Transverse colon (tissue), 4 donors: Measurements from ENCODE around the gene CYSTM1. TPM values are rescaled to one million over a fixed set of nuclear protein-coding genes. Genes with fewer than 3 reads are reported as not detected.

Source experiments
- DNase-seq: peaks from one replicate; pipeline ENCODE4 v3.0.0-alpha.2; 2019
- H3K27ac ChIP-seq, 4 donors: fragments of 200-600 bp; sonication (generic); 2 replicates each; pipeline ENCODE4 v1.5.1; 2016 to 2018; ENCODE audit warnings: inconsistent platforms in 4 of 4
- H3K27me3 ChIP-seq: fragments of 200-600 bp; sonication (generic); 2 replicates; pipeline ENCODE4 v1.5.1; 2017; ENCODE audit warnings: inconsistent platforms
- H3K36me3 ChIP-seq, 4 donors: fragments of 200-600 bp; sonication (generic); 2 replicates each; pipeline ENCODE4 v1.5.1; 2017 to 2019; ENCODE audit warnings: inconsistent platforms in 4 of 4
- H3K4me1 ChIP-seq, 4 donors: fragments of 200-600 bp; sonication (generic); 2 replicates each; pipeline ENCODE4 v1.5.1; 2017 to 2020; ENCODE audit warnings: inconsistent platforms in 4 of 4
- H3K4me3 ChIP-seq, 4 donors: fragments of 200-600 bp; sonication (generic); 1 replicate in 1 of 4; 2 replicates in 3 of 4; pipeline versions ENCODE4 v1.5.1 to v1.6.1; 2017 to 2019; ENCODE audit warnings: inconsistent platforms in 4 of 4
- H3K9me3 ChIP-seq, 2 donors: fragments of 200-600 bp; sonication (generic); 2 replicates each; pipeline ENCODE4 v1.5.1; 2017 to 2019; ENCODE audit warnings: inconsistent platforms in 2 of 2
- CTCF ChIP-seq, 5 experiments: fragments of 200-600 bp in 3 of 5; fragments of 450-650 bp in 2 of 5; sonication (generic) in 3 of 5; IDR thresholded peaks; 1 replicate in 2 of 5; 2 replicates in 3 of 5; pipeline ENCODE4 v1.5.1; 2016 to 2017; ENCODE audit warnings: antibody characterized with exemption in 5 of 5, inconsistent platforms in 3 of 5, mild to moderate bottlenecking in 2 of 5, moderate library complexity in 1 of 5
- EP300 ChIP-seq: sonication (generic); formaldehyde crosslinking; IDR thresholded peaks from one replicate; pipeline ENCODE4 v1.6.1; 2017; ENCODE audit warnings: antibody characterized with exemption, low read depth
- POLR2A ChIP-seq: fragments of 450-650 bp; IDR thresholded peaks from one replicate; pipeline ENCODE4 v1.6.1; 2016; ENCODE audit warnings: antibody characterized with exemption, mild to moderate bottlenecking, moderate library complexity
- POLR2AphosphoS5 ChIP-seq, 3 donors: sonication (generic); formaldehyde crosslinking; IDR thresholded peaks; one replicate each; pipeline ENCODE4 v1.6.1; 2016; ENCODE audit warnings: antibody characterized with exemption in 3 of 3
- WGBS, 2 donors: methylation state at CpG; one replicate each; pipeline ENCODE4 v1.1.5; 2018; ENCODE audit warnings: low coverage in 1 of 2; 5-methylcytosine and 5-hydroxymethylcytosine counted together
- in situ Hi-C, 4 donors: fragments of 200-750 bp; cut with MboI; loops; one replicate each; pipeline versions ENCODE4 v1.15.0 to v1.15.1; 2017; ENCODE audit warnings: low sequenced_read_pairs in 3 of 4, low pct_ligation_motif_present in 1 of 4, low pct_unique_long_range_greater_than_20kb in 1 of 4
- intact Hi-C: fragments of 100-400 bp; cut with DNase I; formaldehyde crosslinking; loops from one replicate; pipeline ENCODE4 v1.15.1; 2023; ENCODE audit warnings: low total_unique reads
- total RNA-seq, 4 donors: library from RNA; depleted of rRNA; stranded (reverse); fragments of >200 nt; gene quantifications; one replicate each; pipeline ENCODE4 v1.1.0, GENCODE V29; 2016

Gene CYSTM1
- total RNA-seq, 4 donors from 2014 or later: 32.8 to 264 (median 107) TPM

- Histone ChIP-seq H3K27ac (no peak overlapping the region), H3K4me3 (no peak overlapping the region), H3K36me3 (no peaks in the 10 kb centered on the region), H3K4me1 (peaks cover 11 to 22% (median 16%) of the 10 kb centered on the region in 4 donors), H3K9me3 (no peaks in the 10 kb centered on the region), H3K27me3 (no peaks in the 10 kb centered on the region)
- TF ChIP-seq CTCF (IDR thresholded peaks at IDR 0.05): no peak
- no peak for TF ChIP-seq POLR2A
- TF ChIP-seq EP300: no peak
- DNase-seq: no peak
- in situ Hi-C loops (loop anchor here (10.0 to 25.0 kb wide), 2 partner anchors 75 to 363 kb away; partner anchors contain the start of gene PSD2 (in 3 of the 4)), intact Hi-C loops (loop anchor here (10.0 kb wide), 1 partner anchor 365 kb away; no protein-coding TSS in a partner anchor)
- 97 to 100% methylated on average over 1 to 2 of the region's 2 CpGs for WGBS, 2 donors
Measured at GRCh38 chr5:140150201-140150600, 24.8 kb upstream of the CYSTM1 start.

- Histone ChIP-seq H3K27ac (no peak overlapping the region), H3K36me3 (no peaks in the 10 kb centered on the region), H3K4me1 (peaks cover 1 to 10% (median 5%) of the 10 kb centered on the region in 4 donors), H3K4me3 (no peak overlapping the region), H3K27me3 (no peaks in the 10 kb centered on the region), H3K9me3 (no peaks in the 10 kb centered on the region)
- in situ Hi-C loops (loop anchor here (10.0 to 25.0 kb wide), 2 partner anchors 77 to 364 kb away; partner anchors contain the start of gene PSD2 (in 3 of the 4)), intact Hi-C loops (loop anchor here (10.0 kb wide), 1 partner anchor 367 kb away; no protein-coding TSS in a partner anchor)
- no peak for DNase-seq
- 48 to 76% methylated on average over 4 to 7 of the region's 7 CpGs for WGBS, 2 donors
- TF ChIP-seq CTCF (IDR thresholded peaks at IDR 0.05) (no peak), POLR2AphosphoS5 (IDR thresholded peaks at IDR 0.05) (no peak), EP300 (no peak), POLR2A (no peak)
Measured at GRCh38 chr5:140151144-140152021, 23.6 kb upstream of the CYSTM1 start.

- intact Hi-C loops (loop anchor here (10.0 kb wide), 1 partner anchor 368 kb away; no protein-coding TSS in a partner anchor), in situ Hi-C loops (loop anchor here (10.0 to 25.0 kb wide), 2 partner anchors 78 to 365 kb away; partner anchors contain the start of gene PSD2 (in 3 of the 4))
- no peak overlapping the region for H3K27ac ChIP-seq
- no peaks in the 10 kb centered on the region for H3K27me3 ChIP-seq
- no peak for DNase-seq
- H3K4me3 ChIP-seq: no peak overlapping the region
- no peaks in the 10 kb centered on the region for H3K9me3 ChIP-seq
- no peaks in the 10 kb centered on the region for H3K36me3 ChIP-seq
- TF ChIP-seq CTCF (IDR thresholded peaks at IDR 0.05): no peak
- no peak for TF ChIP-seq EP300
- TF ChIP-seq POLR2A: no peak
- no peak for TF ChIP-seq POLR2AphosphoS5 (IDR thresholded peaks at IDR 0.05)
- 83% methylated on average over 4 to 16 of the region's 23 CpGs for WGBS, 2 donors
- H3K4me1 ChIP-seq: peaks cover 3 to 13% (median 8%) of the 10 kb centered on the region in 4 donors
Measured at GRCh38 chr5:140152022-140152999, 22.7 kb upstream of the CYSTM1 start.
